Inferior parietal cortex (tissue), 1 donor: Measurements from ENCODE around the gene VWA7.
A peak's percentile ranks its signal among the peaks of the same experiment; 100 is the strongest.
"Not testable (repeated sequence)": the region's sequence is repeated elsewhere in the genome, so short reads cannot be mapped to it uniquely, and the experiment has no call there.

ENCODE experiments used
- DNase-seq: peaks from one replicate; pipeline ENCODE4 v3.0.0-alpha.2; 2016; ENCODE audit errors: extremely low spot score

The VWA7 gene, protein sequence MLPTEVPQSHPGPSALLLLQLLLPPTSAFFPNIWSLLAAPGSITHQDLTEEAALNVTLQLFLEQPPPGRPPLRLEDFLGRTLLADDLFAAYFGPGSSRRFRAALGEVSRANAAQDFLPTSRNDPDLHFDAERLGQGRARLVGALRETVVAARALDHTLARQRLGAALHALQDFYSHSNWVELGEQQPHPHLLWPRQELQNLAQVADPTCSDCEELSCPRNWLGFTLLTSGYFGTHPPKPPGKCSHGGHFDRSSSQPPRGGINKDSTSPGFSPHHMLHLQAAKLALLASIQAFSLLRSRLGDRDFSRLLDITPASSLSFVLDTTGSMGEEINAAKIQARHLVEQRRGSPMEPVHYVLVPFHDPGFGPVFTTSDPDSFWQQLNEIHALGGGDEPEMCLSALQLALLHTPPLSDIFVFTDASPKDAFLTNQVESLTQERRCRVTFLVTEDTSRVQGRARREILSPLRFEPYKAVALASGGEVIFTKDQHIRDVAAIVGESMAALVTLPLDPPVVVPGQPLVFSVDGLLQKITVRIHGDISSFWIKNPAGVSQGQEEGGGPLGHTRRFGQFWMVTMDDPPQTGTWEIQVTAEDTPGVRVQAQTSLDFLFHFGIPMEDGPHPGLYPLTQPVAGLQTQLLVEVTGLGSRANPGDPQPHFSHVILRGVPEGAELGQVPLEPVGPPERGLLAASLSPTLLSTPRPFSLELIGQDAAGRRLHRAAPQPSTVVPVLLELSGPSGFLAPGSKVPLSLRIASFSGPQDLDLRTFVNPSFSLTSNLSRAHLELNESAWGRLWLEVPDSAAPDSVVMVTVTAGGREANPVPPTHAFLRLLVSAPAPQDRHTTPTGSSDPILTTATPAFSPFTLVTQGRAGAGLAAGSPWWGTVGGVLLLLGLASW

DNA sequence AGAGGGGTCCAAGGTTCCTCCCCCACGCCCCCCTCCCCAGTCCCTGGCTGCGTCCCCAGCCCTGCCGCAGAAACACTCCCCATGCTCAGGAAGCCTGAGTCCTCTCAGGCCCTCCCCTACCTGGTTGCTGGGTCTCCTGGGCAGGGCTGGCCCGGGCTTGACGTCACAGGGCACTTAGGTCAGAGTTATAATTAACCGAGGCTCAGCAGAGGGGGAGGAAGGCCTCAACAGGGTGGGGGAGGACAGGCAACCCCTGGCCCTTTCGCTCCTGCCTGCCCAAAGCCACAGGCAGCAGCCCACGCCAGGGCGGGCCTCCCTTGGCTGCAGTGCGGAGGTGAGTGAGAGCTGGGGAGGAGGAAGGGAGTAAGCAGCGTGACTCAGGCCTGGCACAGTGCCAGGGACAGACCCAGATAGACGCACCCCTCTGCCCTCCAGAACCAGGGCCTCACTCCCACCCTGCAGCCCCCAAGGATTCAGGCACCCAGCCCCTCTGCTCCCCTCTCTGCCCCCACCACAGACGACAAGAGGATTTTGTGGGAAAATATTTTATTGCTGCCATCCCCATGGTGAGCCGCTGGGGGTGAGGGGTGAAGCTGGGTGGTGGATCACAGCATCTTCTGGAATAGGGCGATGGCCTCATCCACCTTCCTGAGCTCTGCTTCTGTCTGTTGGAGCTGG lies at the start of gene VWA7:
Gene VWA7, minus strand, starts transcription at position 340 of the 678 bp plus-strand sequence. CDS start 549 bp downstream, outside the sequence.
- DNase-seq, result peak; percentile 71

DNA sequence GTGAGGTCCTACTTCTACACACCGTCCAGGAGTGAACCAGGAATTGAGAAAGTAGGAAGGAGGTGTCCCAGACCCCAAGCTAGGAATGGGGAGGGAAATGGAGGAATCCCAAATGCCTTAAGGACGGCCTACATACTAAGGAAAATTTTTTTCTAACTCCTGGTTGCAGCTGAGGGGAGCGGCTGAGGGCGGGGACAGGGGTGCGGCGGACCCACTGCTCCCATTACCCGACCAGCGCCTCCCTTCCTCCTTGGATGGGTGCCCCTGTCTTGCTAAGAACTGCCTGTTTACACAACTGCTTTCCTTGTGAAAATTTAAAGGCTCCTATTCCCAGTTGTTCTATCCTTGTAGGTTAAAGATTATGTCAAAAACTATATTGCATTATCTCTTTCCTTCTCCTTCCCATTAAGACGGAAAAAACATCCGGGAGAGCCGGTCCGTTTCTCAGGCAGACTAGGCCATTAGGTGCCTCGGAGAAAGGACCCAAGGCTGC lies 49.7 kb upstream of the VWA7 start:
- DNase-seq, result no peak

DNA sequence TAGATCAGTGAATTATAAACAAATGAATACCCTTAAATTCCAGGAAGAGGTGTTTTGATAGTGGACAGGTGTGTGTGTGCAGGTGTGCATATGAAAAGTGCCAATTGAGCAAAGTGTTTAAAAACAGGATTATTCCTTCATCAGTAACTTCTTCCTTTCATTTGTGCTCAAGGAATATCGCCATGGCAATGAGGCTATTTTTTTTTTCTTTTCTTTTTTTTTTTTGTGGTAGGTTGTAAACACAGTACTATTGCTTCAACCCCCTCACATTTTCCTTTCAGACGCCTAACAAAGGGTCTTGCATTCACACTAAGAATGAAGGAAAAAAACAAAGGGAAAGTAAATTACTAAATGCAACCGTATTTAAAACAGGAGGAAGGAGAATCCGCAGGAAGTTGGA lies 48.4 kb upstream of the VWA7 start:
- DNase-seq, result no peak

DNA sequence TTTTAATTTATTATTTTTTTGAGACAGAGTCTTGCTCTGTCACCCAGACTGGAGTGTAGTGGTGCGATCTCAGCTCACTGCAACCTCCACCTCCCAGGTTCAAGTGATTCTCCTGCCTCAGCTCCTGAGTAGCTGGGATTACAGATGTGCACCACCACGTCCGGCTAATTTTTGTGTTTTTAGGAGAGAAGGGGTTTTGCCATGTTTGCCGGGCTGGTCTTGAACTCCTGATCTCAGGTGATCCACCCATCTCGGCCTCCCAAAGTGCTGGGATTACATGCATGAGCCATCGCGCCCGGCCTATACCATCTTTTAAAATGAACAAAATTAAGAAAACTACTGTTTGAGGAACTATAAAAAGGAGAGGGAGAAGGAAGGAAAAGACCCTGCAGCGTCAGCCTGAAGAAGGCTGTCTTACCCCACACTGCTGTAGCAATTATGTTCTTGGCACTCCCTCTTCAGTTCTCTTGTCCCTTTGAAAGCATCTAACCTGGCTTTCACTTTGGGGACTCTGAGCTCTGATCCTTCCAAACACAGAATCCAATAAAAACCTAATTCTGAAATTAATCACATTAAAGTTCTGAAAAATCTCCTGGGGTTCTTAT lies 46.6 kb upstream of the VWA7 start:
- DNase-seq, result peak; percentile 8

DNA sequence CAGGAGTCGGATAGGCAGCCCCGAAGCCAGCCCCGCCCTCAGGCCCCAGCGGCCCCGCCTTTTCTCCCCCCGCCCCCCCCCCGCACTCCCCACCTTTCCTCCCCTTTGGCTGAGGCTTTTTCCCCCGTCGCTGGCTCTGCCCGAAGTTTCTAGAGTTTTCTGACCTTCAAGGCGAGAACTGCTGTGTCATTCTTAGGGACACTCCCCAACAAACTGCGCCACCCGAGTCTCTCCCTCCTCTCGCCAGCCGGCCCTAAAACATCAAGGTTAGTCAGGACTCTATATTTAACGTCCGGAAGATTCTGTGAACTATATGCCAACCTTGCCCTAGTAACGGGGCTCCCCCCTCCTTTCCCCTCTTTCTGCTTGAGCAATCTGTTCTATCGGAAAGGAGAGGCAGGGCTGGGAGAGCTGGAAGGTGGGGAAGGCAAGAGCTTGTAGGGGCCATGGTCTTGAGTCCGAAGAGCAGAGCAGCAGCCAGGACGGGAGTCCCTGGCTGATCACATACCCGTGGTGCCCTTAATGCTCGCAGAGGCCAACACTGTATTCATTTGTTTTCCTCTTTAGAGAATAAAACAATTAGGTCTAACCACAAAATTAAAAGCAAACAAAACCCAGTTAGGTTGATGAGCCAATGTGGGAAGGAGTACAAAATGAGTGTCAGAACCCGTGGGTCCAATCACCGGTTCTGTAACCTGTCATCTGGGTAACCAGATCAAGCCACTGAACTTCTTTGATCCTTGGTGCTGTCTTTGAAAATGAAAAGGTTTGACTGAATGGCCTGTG lies 45.1 kb upstream of the VWA7 start:
- DNase-seq, result peak; percentile 91

DNA sequence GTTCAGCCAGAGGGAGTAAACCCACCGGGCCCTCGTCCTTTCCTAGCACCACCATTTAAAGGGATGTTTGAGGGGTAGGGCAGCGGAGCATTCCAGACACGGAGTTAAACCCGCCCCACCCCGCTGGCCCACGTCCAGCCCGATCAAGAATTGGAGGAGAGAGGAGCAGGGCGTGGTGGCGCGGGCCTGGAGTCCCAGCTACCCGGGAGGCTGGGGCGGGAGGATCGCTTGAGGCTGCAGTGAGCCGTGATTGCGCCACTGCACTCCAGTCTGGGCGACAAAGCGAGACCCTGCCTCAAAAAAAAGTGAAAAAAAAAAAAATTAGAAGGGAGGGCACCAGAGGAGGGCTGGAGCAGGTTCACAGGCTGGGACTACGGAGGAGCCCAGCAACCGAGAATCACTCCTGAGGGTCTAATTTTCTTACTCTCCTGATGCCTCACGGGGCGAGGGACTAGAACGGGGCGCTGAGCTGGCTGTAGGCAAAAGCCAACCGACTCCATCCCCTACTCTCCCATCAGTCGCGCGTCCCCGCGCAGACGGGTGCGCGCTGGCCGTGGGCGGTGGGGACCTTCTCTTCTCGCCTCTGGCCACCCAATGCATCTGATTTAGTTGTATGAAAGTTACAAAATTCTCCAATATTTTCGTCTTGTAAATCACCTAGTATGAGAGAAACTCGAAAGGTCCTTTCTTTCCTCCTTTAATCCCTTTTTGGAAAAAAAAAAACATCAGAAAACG lies 44.3 kb upstream of the VWA7 start:
- peak; percentile 87 for DNase-seq

DNA sequence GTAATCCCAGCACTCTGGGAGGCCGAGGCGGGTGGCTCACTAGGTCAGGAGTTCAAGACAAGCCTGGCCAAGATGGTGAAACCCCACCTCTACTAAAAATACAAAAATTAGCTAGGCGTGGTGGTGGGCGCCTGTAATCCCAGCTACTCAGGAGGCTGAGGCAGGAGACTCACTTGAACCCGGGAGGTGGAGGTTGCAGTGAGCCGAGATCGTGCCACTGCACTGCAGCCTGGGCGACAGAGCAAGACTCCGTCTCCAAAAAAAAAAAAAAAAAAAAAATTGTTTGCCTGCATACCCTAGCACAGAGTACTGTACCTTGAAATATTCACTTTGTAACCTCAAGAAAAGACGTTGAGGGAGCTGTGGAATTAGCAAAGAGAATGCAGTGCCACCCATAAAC lies 43.3 kb upstream of the VWA7 start:
- DNase-seq, result not testable (repeated sequence)

DNA sequence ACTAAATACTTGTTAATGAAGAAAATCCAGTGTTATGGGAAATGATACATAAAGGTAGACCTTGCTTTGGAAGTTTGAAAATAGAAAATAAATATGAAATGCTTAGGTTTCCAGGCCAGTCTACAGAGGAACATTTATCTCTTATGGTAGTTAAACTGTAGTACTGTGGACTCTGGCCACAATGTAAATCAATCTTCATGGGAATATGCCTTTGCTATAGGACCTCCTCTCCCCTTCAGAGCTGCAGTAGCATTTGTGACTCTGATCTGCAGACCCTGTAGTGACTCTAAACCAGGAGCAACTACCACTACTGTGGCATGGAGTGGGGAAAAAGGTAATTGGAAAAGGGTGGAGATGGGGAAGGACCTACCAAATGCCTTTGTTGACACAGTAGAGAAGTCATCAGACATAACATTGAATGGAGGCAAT lies 42.8 kb upstream of the VWA7 start:
- no peak for DNase-seq

DNA sequence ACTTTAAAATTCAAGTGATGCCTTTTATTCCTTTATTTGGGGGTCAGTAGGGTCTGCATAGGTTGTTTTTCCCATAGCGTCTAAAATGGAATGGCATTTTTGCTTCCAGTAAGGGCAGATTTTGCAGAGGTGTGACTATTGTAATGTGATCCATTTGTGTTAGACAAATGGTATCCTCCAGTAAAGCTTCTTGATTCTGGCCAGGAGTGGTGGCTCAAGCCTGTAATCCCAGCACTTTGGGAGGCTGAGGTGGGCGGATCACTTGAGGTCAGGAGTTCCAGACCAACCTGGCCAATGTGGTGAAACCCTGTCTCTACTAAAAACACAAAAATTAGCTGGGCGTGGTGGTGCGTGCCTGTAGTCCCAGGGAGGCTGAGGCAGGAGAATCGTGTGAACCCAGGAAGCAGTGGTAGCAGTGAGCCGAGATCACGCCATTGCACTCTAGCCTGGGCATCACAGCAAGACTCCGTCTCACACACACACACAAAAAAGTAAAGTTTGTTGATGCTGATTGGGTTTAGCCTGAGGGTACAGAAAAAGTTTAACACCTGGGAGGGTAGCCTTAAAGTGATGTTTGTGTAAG lies 40.9 kb upstream of the VWA7 start:
- peak; percentile 55 for DNase-seq

DNA sequence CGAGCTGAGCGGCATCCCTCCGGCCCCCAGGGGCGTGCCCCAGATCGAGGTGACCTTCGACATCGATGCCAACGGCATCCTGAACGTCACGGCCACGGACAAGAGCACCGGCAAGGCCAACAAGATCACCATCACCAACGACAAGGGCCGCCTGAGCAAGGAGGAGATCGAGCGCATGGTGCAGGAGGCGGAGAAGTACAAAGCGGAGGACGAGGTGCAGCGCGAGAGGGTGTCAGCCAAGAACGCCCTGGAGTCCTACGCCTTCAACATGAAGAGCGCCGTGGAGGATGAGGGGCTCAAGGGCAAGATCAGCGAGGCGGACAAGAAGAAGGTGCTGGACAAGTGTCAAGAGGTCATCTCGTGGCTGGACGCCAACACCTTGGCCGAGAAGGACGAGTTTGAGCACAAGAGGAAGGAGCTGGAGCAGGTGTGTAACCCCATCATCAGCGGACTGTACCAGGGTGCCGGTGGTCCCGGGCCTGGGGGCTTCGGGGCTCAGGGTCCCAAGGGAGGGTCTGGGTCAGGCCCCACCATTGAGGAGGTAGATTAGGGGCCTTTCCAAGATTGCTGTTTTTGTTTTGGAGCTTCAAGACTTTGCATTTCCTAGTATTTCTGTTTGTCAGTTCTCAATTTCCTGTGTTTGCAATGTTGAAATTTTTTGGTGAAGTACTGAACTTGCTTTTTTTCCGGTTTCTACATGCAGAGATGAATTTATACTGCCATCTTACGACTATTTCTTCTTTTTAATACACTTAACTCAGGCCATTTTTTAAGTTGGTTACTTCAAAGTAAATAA lies 40.2 kb upstream of the VWA7 start:
- DNase-seq, result not testable (repeated sequence)

DNA sequence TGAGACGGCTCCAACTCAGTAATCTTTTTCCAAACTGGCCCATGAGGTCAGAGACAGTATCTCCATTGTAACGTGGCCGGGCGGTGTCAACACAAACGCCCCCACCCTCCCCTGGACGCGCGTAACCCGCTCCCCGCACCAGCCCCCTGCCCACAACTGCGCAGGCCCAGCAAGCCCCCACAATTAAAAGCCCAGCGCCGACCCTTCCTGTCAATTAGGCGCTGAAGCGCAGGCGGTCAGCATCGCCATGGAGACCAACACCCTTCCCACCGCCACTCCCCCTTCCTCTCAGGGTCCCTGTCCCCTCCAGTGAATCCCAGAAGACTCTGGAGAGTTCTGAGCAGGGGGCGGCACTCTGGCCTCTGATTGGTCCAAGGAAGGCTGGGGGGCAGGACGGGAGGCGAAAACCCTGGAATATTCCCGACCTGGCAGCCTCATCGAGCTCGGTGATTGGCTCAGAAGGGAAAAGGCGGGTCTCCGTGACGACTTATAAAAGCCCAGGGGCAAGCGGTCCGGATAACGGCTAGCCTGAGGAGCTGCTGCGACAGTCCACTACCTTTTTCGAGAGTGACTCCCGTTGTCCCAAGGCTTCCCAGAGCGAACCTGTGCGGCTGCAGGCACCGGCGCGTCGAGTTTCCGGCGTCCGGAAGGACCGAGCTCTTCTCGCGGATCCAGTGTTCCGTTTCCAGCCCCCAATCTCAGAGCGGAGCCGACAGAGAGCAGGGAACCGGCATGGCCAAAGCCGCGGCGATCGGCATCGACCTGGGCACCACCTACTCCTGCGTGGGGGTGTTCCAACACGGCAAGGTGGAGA lies 38.1 kb upstream of the VWA7 start, which contains the start of the genes HSPA1A and HSPA1L:
Gene HSPA1A, plus strand, starts transcription at position 519 of the 814 bp plus-strand sequence. Its CDS starts 214 bp downstream, at position 733.
Gene HSPA1L, minus strand, starts transcription at position 259 of the 814 bp plus-strand sequence. CDS start 3,311 bp downstream, outside the sequence.
- DNase-seq, result peak; percentile 99

DNA sequence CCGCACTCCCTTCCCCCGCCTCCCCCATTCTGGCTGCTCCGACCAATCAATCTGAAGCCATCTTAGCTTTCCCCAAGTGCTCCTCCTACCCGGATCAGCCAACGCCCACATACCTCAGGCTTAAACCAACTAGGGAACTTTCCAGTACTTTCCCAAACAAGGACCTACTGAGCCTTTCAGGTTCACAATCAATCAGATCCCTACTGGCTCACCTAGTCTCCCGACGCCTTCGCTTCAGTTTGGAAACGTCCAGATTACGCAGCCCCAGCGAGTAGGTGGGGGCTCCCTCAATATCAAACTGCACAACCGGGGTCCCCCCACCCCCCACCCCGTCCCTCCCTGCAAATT lies 37.5 kb upstream of the VWA7 start:
- DNase-seq, result peak; percentile 94

DNA sequence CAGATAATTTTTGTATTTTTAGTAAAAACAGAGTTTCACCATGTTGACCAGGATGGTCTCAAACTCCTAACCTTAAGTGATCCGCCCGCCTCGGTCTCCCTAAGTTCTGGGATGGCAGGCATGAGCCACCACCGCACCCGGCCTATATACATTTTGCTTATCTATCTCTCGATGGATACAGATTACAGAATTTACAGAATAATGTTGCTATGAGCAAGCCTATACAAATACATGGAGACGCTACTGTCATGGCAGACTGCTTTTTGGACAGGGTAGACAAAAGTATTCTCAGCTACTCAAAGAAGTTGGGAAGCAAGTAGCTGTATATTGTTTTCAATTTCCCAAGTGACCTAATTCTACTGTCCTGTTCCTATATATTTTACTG lies 36.3 kb upstream of the VWA7 start:
- peak; percentile 12 for DNase-seq

DNA sequence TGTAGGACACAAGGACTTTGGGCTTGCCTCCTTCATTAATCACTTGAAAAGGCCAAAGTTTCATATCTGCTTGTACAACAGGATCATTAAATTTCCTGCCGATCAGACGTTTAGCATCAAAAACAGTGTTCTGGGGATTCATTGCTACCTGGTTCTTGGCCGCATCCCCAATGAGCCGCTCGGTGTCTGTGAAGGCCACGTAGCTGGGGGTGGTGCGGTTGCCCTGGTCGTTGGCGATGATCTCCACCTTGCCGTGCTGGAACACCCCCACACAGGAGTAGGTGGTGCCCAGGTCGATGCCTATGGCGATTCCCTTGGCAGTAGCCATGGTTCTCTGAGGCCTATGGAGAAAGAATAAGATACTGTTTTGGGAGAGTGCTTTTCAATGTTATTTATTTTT lies 34.5 kb upstream of the VWA7 start:
- no peak for DNase-seq

DNA sequence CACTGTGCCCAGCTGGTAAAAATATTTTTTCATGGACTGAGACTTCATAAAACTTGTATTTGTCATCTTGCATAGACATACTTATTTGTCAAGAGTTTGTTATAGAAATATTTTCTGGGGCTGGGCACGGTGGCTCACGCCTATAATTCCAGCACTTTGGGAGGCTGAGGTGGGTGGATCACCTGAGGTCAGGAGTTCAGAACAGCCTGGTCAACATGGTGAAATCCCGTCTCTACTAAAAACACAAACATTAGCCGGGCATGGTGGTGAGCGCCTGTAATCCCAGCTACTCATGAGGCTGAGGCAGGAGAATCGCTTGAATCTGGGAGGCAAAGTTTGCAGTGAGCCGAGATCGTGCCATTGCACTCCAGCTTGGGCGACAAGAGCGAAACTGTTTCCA lies 31.5 kb upstream of the VWA7 start:
- DNase-seq, result not testable (repeated sequence)

DNA sequence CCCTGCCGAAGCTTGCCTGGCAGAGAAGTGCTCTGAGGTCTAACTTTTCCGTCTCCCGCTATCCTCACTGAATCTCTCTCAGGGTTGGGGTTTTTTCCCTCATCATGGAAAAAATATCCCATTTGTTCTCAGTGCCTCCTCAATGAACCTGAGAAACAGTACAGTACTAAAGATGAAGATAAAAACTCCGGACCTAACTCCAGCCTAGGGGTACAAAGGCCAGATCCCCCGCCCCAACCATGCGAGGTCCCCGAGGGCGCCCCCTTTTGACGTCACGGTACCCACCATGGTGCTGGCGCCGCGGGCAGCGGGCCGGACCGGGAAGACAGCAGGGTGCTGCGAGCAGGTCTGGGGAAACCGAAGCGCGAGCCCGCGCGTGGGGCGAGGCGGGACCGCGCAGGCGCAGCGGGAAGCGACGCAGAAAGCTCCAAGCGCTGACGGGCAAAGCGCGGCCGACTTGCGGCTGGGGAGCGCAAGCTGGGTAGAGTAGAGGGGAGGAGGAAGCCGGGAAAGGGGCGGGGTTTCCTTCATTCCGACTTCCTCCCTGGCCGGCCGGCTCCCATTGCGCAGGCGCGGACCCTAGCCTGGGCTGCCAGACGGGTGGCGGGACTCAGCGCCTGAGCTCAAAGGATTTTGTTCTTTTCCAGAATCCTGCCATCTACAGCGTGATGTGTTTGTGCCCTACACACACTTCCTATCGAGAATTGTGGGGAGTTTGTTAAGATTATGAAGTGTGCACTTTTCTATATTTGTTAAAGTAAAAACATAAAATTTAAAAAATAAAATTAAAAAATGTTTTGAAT lies 29.5 kb upstream of the VWA7 start, which contains the start of gene LSM2:
Gene LSM2, minus strand, starts transcription at position 497 of the 803 bp plus-strand sequence. Its CDS starts 209 bp downstream, at position 288.
- DNase-seq, result peak; percentile 97
